Activated T-cell treated with anti-CD3 and anti-CD28 coated beads for 1 hour (primary cell): ENCODE results near the gene FNDC11.
A peak's percentile ranks its signal among the peaks of the same experiment; 100 is the strongest.

ENCODE experiments used
- DNase-seq: peaks from one replicate; pipeline ENCODE4 v3.0.0-alpha.2; 2020; ENCODE audit warnings: low read depth

FNDC11 gene

GRCh38 chr20:63540417-63541186 is 13.4 kb upstream of the FNDC11 start:
- DNase-seq, result no peak

DNA sequence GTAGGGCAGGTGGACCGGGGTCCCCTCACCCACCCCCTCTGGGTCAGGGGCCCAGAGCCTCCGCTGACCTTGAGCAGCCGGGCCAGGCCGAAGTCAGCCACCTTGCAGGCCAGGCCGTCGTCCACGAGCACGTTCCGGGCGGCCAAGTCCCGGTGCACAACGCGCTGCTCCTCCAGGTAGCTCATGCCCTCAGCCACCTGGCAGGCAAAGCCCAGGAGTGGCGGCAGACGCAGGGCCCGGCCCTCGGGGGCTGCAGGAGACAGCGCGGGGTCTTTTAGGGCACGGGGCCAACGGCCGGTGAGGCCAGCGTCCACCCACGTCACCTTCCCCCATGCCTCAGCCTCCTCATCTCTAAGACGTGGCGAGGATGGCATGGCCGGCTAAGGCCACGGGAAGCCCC is 12.6 kb upstream of the FNDC11 start:
- DNase-seq, result no peak

DNA sequence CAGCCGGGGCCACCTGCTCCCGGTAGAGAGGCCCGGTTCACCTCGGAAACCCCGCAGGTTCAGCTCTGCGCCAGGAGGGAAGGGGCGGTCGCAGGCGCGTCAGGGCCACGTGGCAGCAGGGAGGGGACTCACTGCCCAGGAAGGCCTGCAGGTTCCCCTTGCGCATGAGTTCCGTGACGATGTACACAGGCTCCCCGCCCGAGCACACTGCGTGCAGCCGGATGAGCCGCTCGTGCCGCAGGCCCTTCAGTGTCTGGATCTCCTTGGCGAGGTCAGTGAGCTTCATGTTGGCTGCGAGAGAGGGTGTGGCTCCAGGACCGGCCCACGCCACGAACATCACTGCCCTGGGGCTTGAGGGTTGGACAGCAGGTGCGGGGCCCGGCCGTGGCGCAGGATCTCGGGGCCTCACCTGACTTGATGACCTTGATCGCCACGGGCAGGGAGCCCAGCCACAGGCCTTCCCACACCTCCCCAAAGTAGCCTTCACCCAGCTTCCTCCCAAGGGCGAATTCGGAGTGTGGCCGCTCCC is 11.9 kb upstream of the FNDC11 start:
- DNase-seq, result no peak

DNA sequence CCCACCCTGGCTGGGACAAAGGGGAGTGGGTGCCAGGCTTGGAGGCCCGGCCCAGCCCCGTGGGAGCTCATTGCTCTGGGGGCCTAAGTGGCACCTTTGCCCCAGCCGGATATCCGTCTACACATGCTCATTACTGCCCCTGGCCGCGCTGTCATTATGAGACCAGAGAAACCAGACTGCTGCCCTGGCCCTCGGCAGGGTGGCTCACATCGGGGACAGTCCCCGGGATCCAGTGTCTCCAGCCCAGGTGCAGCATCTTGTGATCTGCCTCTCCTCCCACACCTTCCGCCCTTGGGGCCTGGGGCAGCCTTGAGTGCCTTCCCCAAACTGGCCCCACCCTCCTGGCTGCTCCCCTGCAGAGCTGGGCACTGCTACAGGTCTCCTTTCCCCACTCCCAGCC is 11.3 kb upstream of the FNDC11 start:
- no peak for DNase-seq

GRCh38 chr20:63543131-63543530 is 10.8 kb upstream of the FNDC11 start:
- no peak for DNase-seq

DNA sequence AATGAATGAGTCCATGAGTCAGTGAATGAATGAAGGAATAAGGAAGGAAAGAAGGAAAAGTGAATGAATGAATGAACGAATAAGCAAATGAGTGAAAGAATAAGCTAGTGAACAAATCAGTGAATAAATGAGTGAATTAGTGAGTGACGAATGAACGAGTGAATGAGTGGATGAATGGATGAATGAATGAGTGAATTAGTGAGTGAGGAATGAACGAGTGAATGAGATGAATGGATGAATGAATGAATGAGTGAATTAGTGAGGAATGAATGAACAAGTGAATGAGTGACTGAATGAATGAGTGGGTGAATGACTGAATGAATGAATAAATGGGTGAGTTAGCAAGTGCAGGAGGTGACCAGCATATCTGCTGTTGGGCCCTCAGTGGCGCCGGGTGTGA is 10.2 kb upstream of the FNDC11 start:
- no peak for DNase-seq

- no peak for DNase-seq
These were observed 9.6 kb upstream of the FNDC11 start for GRCh38 chr20:63544241-63544957.

GRCh38 chr20:63544958-63545516 is 8.9 kb upstream of the FNDC11 start:
- no peak for DNase-seq

DNA sequence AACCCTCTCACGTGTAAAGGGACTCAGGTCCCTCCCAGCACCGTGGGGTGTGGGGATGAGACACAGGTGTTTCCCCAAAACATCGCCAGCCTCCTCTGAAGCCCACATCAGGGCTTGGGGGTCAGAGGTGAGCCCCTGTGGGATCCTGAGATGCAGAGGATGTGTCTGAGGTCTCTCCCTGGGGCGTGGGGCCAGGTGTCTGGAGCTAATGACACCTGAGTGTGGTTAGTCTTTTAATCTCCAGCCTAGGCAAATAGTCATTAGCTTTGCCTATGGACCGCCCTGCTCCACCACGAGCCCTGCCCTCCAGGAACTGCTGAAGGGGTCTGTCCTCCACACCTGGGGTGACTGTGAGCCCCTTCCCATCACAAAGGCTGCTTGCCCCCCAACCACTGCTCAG is 8.1 kb upstream of the FNDC11 start:
- no peak for DNase-seq

DNA sequence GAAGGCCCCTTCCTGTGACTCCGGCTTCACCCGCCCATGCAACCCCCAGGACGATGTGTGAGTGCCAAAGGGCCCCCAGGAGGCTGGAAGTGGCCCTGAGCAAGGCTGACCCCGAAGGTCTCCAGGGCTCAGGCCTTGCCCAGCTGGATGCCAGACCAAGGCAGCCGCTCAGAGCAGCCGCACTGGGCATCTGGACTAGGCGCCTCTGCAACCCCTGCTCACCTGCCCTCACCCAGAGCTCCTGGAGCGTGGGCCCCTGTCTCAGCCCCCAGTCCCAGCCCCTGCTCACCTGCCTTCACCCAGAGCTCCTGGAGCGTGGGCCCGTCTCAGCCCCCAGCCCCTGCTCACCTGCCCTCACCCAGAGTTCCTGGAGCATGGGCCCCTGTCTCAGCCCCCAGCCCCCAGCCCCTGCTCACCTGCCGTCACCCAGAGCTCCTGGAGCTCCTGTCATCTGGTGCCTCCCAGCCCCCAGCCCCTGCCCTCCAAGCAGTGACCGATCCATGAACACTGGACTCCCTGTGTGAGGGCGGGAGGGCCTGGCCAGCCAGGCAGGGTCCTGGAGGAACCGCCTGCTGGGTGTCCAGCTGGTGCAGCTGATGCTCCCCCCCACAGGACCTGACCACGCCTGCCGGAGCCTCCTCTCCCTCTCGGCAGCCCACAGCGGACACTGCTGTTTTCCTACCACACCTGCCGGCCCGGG is 7.6 kb upstream of the FNDC11 start:
- no peak for DNase-seq

DNA sequence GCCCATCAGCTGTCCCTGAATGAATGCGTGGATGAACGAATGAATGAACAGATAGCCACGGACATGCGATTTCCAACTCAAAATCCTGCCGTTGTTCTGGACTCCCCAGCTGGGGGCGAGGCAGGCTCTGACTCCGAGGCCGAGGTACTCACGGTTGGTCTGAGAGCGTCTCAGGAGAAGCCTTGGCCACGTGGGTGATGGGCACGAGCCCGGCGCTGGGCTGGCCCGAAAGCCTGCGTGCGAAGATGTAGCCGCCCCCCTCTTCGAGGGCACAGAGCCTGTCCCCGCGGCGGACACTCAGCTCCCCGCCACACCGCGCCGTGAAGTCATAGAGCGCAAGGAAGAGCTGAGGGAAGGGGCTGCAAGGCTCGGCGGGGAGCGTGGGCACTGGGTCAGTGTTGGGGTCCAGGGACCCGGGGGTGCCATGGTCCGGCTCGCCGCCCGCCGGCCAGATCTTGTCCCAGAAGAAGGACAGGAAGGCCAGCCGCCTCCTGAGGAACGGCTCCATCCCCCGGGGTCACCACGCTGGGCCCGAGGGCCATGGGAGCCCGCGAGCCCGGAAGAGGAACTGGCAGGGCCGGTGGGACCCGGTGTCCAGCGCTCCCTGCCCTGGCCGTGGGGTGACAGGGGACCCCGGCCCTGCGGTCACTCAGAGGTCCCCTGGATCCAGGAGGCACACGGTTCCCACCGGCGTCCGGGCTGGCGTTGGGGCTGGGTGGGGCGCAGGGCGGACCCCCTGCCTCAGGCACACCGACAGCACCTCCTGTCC is 6.8 kb upstream of the FNDC11 start:
- no peak for DNase-seq

DNA sequence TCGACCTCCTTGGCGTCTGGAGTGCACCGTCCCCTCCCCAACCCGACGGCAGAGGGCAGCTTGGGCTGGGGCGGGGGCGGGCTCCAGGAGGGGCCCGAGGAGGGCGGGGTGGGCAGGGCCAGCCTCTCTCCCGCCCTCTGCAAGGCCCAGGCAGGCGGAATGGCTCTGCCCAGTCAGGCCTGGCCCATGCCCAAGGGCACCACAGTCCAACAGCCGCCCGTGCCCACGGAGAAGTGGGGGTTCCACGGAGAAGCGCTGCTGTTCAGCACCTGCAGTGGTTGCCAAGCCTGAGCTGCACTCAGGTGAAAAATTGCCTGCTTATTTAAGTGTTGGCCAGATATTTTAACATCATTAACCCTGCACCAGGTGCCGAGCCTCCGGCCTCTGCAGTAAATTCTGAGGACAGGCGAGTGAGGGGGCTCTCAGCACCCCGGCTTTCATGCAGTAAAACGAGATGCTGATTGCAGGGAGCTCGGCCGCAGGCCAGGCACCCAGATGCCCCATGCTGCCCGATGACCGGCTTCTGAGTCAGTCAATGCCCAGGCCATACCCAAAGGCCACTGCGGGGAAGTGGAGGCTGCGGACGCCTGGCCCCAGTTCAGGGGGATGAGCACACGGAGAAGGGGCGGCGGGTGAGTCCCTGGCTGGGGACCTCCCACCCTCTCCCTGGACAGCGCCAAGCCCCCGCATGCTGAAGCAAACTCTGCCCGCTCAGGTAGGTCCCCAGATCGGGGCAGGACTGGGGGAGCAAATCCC is 6.1 kb upstream of the FNDC11 start, which contains the start of gene SRMS:
SRMS (minus strand) TSS at position 25 of the 756 bp plus-strand sequence. CDS start 286 bp downstream, outside the sequence.
- no peak for DNase-seq

GRCh38 chr20:63548542-63548941 is 5.4 kb upstream of the FNDC11 start:
- DNase-seq, result no peak

DNA sequence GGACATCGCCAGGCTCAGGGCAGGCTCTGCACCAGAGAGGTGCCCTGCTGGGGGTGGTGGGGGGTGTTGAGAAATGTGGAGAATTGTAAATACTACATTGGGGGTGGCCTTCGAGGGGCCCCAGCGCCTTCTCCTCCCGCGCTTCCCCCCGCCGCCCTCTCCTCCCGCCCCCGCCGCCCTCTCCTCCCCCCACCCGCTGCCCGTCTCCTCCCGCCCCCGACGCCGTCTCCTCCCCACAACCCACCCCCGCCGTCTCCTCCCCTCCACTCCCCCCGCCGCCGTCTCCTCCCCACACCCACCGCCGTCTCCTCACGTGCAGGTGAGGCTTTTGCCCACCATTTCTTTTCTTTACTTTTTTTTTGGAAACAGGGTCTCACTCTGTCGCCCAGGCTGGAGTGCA is 4.9 kb upstream of the FNDC11 start:
- DNase-seq, result no peak

- DNase-seq, result no peak
These were observed 4.2 kb upstream of the FNDC11 start for GRCh38 chr20:63549679-63550282.

DNA sequence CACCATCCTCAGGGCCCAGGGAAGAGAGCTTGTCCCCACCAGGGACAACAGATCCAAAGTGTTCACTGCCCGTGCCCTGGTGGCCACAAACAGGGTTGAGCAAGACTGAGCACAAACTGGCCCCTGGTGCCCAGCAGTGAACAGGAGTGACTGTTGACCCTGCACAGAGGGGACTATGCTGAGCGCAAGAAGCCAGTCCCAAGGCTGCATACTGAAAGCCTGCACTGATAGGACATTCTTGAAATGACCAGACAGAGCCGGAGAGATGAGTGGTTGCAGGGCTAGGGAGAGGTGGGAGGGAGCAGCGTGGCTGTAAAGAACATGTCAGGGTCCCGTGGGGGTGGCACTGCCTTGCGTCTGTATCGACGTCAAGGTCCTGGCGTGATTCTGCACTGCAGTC is 2.9 kb upstream of the FNDC11 start:
- DNase-seq, result no peak

DNA sequence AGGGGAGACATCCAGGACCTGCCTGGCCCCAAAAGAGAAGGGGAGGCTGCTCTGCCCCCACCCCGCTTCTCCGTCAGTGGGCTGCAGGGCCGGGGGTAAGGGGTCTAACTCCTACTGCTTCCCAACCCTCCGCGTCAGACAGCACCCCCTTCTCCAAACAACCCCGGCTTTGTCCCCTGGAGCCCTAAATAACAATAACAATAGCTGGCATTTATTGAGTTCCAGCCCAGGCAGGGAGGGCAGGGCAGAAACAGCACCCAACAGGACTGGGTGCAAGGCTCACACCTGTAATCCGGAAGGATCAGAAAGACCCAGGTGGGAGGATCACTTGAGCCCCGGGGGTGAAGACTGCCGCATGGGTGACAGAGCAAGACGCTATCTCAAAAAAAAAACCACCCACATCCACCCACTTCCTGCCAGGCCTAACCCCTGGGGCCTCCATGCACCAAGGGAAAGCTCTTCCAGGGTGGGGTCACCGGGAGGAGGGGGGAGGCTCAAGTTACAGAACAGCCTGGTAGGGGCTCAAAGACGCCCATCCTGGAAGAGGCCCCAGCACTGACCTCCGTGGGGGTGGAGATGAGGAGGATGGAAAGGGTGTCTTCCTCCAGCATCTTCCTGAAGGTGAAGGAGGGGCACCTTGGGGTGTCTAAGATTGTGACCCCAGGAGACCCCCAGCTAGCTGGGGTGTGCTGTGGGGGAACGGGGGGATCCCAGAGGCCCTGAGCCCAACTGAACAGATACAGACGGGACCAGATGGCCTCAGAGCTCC is 1.3 kb upstream of the FNDC11 start:
- DNase-seq, result no peak

- peak; percentile 84 for DNase-seq
These were observed 567 bp upstream of the FNDC11 start for GRCh38 chr20:63553251-63553932.
